Keratinocyte (primary cell): ENCODE results near the gene SLIT3. TPM values are rescaled to one million over a fixed set of nuclear protein-coding genes. Genes with fewer than 3 reads are reported as not detected.

Experiments
- DNase-seq: peaks from one replicate; pipeline ENCODE4 v3.0.0-alpha.2; 2011; ENCODE audit warnings: low read depth, missing footprints, low spot score
- FAIRE-seq: peaks from 2 replicates; lab custom pipeline; 2011; peaks lifted over from hg19 to GRCh38; lab: Jason Lieb, UNC
- H2AFZ ChIP-seq: 2 replicates; pipeline ENCODE4 v1.6.0; 2012; ENCODE audit warnings: low read length, control low read depth, inconsistent platforms; ENCODE audit not compliant: control insufficient read depth
- H3K27ac ChIP-seq: 2 replicates; pipeline ENCODE4 v1.5.1; 2011; ENCODE audit warnings: low read length; ENCODE audit not compliant: control insufficient read depth, insufficient read depth
- H3K27me3 ChIP-seq: 3 replicates; pipeline ENCODE4 v1.6.0; 2011; ENCODE audit warnings: low read length; ENCODE audit not compliant: control insufficient read depth, insufficient read depth; ENCODE audit errors: extremely low read depth
- H3K36me3 ChIP-seq, 2 experiments: 2 replicates in 1 of 2; 3 replicates in 1 of 2; pipeline ENCODE4 v1.5.1; 2011; ENCODE audit warnings: low read length in 2 of 2, mild to moderate bottlenecking in 1 of 2; ENCODE audit not compliant: control insufficient read depth in 2 of 2, insufficient read depth in 2 of 2; ENCODE audit errors: extremely low read depth in 1 of 2
- H3K4me1 ChIP-seq: 3 replicates; pipeline ENCODE4 v1.5.1; 2011; ENCODE audit warnings: low read length; ENCODE audit not compliant: control insufficient read depth, insufficient read depth; ENCODE audit errors: extremely low read depth
- H3K4me2 ChIP-seq: 3 replicates; pipeline ENCODE4 v1.6.0; 2011; ENCODE audit warnings: low read depth, low read length; ENCODE audit not compliant: control insufficient read depth, insufficient read depth; ENCODE audit errors: extremely low read depth
- H3K4me3 ChIP-seq, 3 experiments: fragments of 200-600 bp in 1 of 3; sonication (generic) in 1 of 3; 2 replicates in 2 of 3; 3 replicates in 1 of 3; pipeline ENCODE4 v1.5.1; 2011 to 2016; ENCODE audit warnings: low read length in 3 of 3, mild to moderate bottlenecking in 3 of 3, control low read depth in 2 of 3, inconsistent platforms in 1 of 3, low read depth in 1 of 3, mixed read lengths in 1 of 3, mixed run types in 1 of 3, moderate library complexity in 1 of 3; ENCODE audit not compliant: control insufficient read depth in 2 of 3, insufficient read depth in 2 of 3; ENCODE audit errors: extremely low read depth in 1 of 3
- H3K79me2 ChIP-seq: 2 replicates; pipeline ENCODE4 v1.6.0; 2012; ENCODE audit warnings: low read length; ENCODE audit not compliant: control insufficient read depth, insufficient read depth
- H3K9ac ChIP-seq: 3 replicates; pipeline ENCODE4 v1.6.0; 2011; ENCODE audit warnings: low read length; ENCODE audit not compliant: control insufficient read depth, insufficient read depth; ENCODE audit errors: extremely low read depth
- H3K9me1 ChIP-seq: 3 replicates; pipeline ENCODE4 v1.6.0; 2011; ENCODE audit warnings: low read length; ENCODE audit not compliant: control insufficient read depth, insufficient read depth; ENCODE audit errors: extremely low read depth
- H3K9me3 ChIP-seq: 2 replicates; pipeline ENCODE4 v1.5.1; 2012; ENCODE audit warnings: low read depth, low read length; ENCODE audit not compliant: control insufficient read depth
- H4K20me1 ChIP-seq: 3 replicates; pipeline ENCODE4 v1.6.0; 2011; ENCODE audit warnings: low read length; ENCODE audit not compliant: control insufficient read depth, insufficient read depth; ENCODE audit errors: extremely low read depth
- EZH2 ChIP-seq: IDR thresholded peaks from one replicate; pipeline ENCODE4 v1.6.1; 2012; ENCODE audit warnings: inconsistent platforms, mild to moderate bottlenecking, low read length, moderate library complexity
- dilution Hi-C: fragments of 300-500 bp; cut with MboI; formaldehyde crosslinking; loops from one replicate; pipeline ENCODE4 v1.7.0; 2020; ENCODE audit warnings: low sequenced_read_pairs; ENCODE audit not compliant: extremely low pct_ligation_motif_present
- polyA plus RNA-seq, 5 experiments: library from polyadenylated mRNA; depleted of rRNA in 3 of 5; stranded (reverse) in 3 of 5; stranded (forward) in 1 of 5; unstranded in 1 of 5; fragments of >200 nt; gene quantifications; 1 replicate in 1 of 5; 2 replicates in 3 of 5; 3 replicates in 1 of 5; pipeline versions ENCODE4 v1.2.1 to v1.2.3, GENCODE V29; 2011 to 2012; ENCODE audit warnings: missing spikeins in 2 of 5, low read depth in 1 of 5, low replicate concordance in 1 of 5
- TF ChIP-seq, protein P1 (sequence below), 3 experiments: IDR thresholded peaks in 1 of 3; conservative IDR thresholded peaks in 1 of 3; optimal IDR thresholded peaks in 1 of 3; 2 replicates in 2 of 3; 3 replicates in 1 of 3; pipeline versions ENCODE3 to v1.5.1; 2011; ENCODE audit warnings: low read length in 3 of 3, mild to moderate bottlenecking in 3 of 3, moderate library complexity in 2 of 3, control low read depth in 1 of 3, inconsistent platforms in 1 of 3; ENCODE audit not compliant: insufficient read depth in 2 of 3; ENCODE audit errors: extremely low read depth in 1 of 3

The SLIT3 gene
- polyA plus RNA-seq, 1 donor (not counting 4 experiments of a cell fraction or from before 2014, with no cell fraction given), result 2.4 TPM

DNA sequence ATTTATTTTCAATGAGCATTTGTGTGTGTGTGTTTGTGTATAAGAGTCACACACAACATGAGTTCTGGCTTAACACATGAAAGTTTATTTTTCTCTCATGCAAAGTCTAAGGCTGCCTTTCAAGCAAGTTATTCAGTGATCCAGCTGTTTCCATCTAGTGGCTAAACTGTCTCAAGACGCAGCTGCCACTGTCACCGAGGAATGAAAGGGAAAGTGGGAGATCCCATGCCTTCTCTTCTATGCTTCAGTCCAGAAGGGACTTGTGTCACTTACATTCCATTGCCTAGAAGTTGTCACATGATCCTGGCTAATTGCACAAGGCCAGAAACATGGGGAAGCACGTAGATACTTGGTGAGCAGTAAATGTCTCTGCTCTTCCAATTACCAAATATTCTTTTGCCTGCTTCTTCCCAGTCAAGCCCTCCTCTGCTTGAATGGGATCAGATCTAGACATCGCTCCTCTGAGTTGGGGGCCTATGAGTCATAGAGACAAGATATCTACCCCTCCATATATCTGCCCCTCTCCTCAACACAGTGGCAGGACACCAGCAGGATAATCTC, 30.4 kb upstream of the SLIT3 start:
- H3K36me3 ChIP-seq, result no peaks in the 10 kb centered on the region
- H3K9me3 ChIP-seq, result no peaks in the 10 kb centered on the region
- H3K4me3 ChIP-seq, result no peak overlapping the region
- no peak overlapping the region for H3K4me2 ChIP-seq
- no peak for DNase-seq
- no peak overlapping the region for H2AFZ ChIP-seq
- no peak overlapping the region for H3K9ac ChIP-seq
- H4K20me1 ChIP-seq, result no peaks in the 10 kb centered on the region
- no peaks in the 10 kb centered on the region for H3K27me3 ChIP-seq
- H3K4me1 ChIP-seq, result no peaks in the 10 kb centered on the region
- H3K79me2 ChIP-seq, result no peaks in the 10 kb centered on the region
- no peak for TF ChIP-seq EZH2
- TF ChIP-seq, protein P1, sequence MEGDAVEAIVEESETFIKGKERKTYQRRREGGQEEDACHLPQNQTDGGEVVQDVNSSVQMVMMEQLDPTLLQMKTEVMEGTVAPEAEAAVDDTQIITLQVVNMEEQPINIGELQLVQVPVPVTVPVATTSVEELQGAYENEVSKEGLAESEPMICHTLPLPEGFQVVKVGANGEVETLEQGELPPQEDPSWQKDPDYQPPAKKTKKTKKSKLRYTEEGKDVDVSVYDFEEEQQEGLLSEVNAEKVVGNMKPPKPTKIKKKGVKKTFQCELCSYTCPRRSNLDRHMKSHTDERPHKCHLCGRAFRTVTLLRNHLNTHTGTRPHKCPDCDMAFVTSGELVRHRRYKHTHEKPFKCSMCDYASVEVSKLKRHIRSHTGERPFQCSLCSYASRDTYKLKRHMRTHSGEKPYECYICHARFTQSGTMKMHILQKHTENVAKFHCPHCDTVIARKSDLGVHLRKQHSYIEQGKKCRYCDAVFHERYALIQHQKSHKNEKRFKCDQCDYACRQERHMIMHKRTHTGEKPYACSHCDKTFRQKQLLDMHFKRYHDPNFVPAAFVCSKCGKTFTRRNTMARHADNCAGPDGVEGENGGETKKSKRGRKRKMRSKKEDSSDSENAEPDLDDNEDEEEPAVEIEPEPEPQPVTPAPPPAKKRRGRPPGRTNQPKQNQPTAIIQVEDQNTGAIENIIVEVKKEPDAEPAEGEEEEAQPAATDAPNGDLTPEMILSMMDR (optimal IDR thresholded peaks at IDR 0.05 in 1 of 3, IDR thresholded peaks at IDR 0.05 in 1 of 3, conservative IDR thresholded peaks at IDR 0.05 in 1 of 3; ENCODE audit: extremely low read depth in 1 of 3, insufficient read depth in 2 of 3, low read length in 3 of 3), result no peak
- FAIRE-seq, result no peak
- dilution Hi-C loops, result no loop called here
- H3K9me1 ChIP-seq, result no peaks in the 10 kb centered on the region
- no peak overlapping the region for H3K27ac ChIP-seq

DNA sequence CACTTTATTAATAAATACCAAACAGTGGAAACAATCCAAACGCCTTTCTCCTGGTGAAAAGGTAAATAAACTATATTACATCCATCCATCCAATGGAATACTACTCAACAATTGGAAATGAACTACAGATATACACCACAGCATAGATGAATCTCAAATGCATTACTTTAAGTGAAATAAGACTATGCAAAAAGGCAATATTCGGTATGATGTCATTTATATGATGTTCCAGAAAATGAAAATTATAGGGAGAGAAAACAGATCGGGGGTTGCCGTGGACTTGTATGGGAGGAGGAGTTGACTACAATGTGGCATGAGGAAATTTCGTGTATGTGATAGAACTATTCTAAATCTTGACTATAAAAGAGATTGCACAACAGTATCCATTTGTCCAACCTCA, 27.5 kb upstream of the SLIT3 start:
- H2AFZ ChIP-seq, result no peak overlapping the region
- no peaks in the 10 kb centered on the region for H3K9me1 ChIP-seq
- H3K27me3 ChIP-seq, result no peaks in the 10 kb centered on the region
- H3K79me2 ChIP-seq, result no peaks in the 10 kb centered on the region
- no peaks in the 10 kb centered on the region for H3K9me3 ChIP-seq
- no peak overlapping the region for H3K4me2 ChIP-seq
- H3K4me1 ChIP-seq, result no peaks in the 10 kb centered on the region
- H3K9ac ChIP-seq, result no peak overlapping the region
- no peak overlapping the region for H3K27ac ChIP-seq
- no peak for TF ChIP-seq EZH2
- TF ChIP-seq, protein P1 (optimal IDR thresholded peaks at IDR 0.05 in 1 of 3, IDR thresholded peaks at IDR 0.05 in 1 of 3, conservative IDR thresholded peaks at IDR 0.05 in 1 of 3; ENCODE audit: extremely low read depth in 1 of 3, insufficient read depth in 2 of 3, low read length in 3 of 3), result no peak
- FAIRE-seq (no peak), DNase-seq (no peak)
- H3K36me3 ChIP-seq, result no peaks in the 10 kb centered on the region
- dilution Hi-C loops, result no loop called here
- H4K20me1 ChIP-seq, result no peaks in the 10 kb centered on the region
- H3K4me3 ChIP-seq, result no peak overlapping the region
